OCI-LY7 (cell line): Measurements from ENCODE around the gene ZNF281.

Source experiments
- EZH2phosphoT487 ChIP-seq: fragments of 200-600 bp; sonication (generic); IDR thresholded peaks from 2 replicates; pipeline ENCODE4 v1.6.1; 2018; ENCODE audit warnings: low read depth, borderline replicate concordance, mild to moderate bottlenecking, mixed run types, antibody characterized with exemption, low read length, moderate library complexity, mixed read lengths
- TF ChIP-seq, protein P1 (sequence below): fragments of 200-600 bp; sonication (generic); conservative IDR thresholded peaks from 2 replicates; pipeline ENCODE4 v1.5.1; 2014; ENCODE audit warnings: mild to moderate bottlenecking, antibody characterized with exemption, low read length, moderate library complexity, mixed read lengths

DNA sequence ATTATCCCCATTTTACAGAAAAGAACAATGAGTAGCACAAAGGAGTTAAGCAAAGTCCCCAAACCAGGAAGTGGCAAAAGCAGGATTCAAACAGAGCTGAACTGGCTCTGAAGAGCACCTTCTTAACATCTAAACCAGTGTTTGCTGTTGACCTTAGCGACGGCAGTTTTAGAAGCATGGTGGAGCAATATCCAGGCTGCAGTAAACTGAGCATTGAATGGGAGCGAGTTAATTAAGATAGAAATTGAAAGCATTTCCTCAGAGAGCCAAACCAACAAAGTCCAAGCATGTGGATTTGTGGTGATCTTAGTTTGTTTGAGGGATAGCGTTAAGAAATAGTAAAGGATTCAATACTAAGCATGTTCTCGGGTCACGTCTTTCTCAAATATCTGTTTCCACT is 13.4 kb upstream of the ZNF281 start:
- TF ChIP-seq, protein P1, sequence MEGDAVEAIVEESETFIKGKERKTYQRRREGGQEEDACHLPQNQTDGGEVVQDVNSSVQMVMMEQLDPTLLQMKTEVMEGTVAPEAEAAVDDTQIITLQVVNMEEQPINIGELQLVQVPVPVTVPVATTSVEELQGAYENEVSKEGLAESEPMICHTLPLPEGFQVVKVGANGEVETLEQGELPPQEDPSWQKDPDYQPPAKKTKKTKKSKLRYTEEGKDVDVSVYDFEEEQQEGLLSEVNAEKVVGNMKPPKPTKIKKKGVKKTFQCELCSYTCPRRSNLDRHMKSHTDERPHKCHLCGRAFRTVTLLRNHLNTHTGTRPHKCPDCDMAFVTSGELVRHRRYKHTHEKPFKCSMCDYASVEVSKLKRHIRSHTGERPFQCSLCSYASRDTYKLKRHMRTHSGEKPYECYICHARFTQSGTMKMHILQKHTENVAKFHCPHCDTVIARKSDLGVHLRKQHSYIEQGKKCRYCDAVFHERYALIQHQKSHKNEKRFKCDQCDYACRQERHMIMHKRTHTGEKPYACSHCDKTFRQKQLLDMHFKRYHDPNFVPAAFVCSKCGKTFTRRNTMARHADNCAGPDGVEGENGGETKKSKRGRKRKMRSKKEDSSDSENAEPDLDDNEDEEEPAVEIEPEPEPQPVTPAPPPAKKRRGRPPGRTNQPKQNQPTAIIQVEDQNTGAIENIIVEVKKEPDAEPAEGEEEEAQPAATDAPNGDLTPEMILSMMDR: no peak
- no peak for TF ChIP-seq EZH2phosphoT487
